Stomach (tissue), 9 donors: Measurements from ENCODE around the gene AADAT. TPM values are rescaled to one million over a fixed set of nuclear protein-coding genes. Genes with fewer than 3 reads are reported as not detected.
"Not testable (repeated sequence)": the region's sequence is repeated elsewhere in the genome, so short reads cannot be mapped to it uniquely, and the experiment has no call there.

Experiments
- DNase-seq, 2 donors: peaks; one replicate each; pipeline versions ENCODE4 v3.0.0 to v3.0.0-alpha.2; 2013 to 2019
- H3K27ac ChIP-seq, 5 donors: fragments of 200-600 bp in 4 of 5; sonication (generic) in 4 of 5; one replicate each; pipeline ENCODE4 v1.5.1; 2013 to 2019; ENCODE audit warnings: mild to moderate bottlenecking in 1 of 5, moderate library complexity in 1 of 5
- H3K27me3 ChIP-seq, 3 donors: fragments of 200-600 bp; sonication (generic); one replicate each; pipeline ENCODE4 v1.5.1; 2017 to 2019; ENCODE audit warnings: mixed run types in 1 of 3
- H3K36me3 ChIP-seq, 4 donors: fragments of 200-600 bp; sonication (generic); 1 replicate in 3 of 4; 2 replicates in 1 of 4; pipeline ENCODE4 v1.5.1; 2016 to 2019
- H3K4me1 ChIP-seq, 4 donors: fragments of 200-600 bp; sonication (generic); one replicate each; pipeline ENCODE4 v1.5.1; 2016 to 2019
- H3K4me3 ChIP-seq, 4 donors: fragments of 200-600 bp; sonication (generic) in 3 of 4; one replicate each; pipeline ENCODE4 v1.5.1; 2016 to 2019; ENCODE audit warnings: mild to moderate bottlenecking in 1 of 4
- H3K9me3 ChIP-seq, 4 donors: fragments of 200-600 bp; sonication (generic); one replicate each; pipeline ENCODE4 v1.5.1; 2016 to 2019
- CTCF ChIP-seq, 7 experiments: fragments of 450-650 bp in 4 of 7; fragments of 200-600 bp in 3 of 7; sonication (generic) in 3 of 7; IDR thresholded peaks; one replicate each; pipeline ENCODE4 v1.5.1; 2016 to 2019; ENCODE audit warnings: antibody characterized with exemption in 7 of 7, control low read depth in 2 of 7, mild to moderate bottlenecking in 1 of 7
- EP300 ChIP-seq: sonication (generic); formaldehyde crosslinking; IDR thresholded peaks from one replicate; pipeline ENCODE4 v1.6.1; 2017; ENCODE audit warnings: antibody characterized with exemption
- POLR2A ChIP-seq, 4 donors: fragments of 450-650 bp; IDR thresholded peaks; one replicate each; pipeline ENCODE4 v1.6.1; 2016; ENCODE audit warnings: antibody characterized with exemption in 4 of 4, control low read depth in 2 of 4, mild to moderate bottlenecking in 1 of 4, moderate library complexity in 1 of 4
- POLR2AphosphoS5 ChIP-seq, 3 donors: sonication (generic); formaldehyde crosslinking; IDR thresholded peaks; one replicate each; pipeline ENCODE4 v1.6.1; 2016; ENCODE audit warnings: antibody characterized with exemption in 3 of 3
- WGBS, 5 donors: extraction: QIAGEN DNeasy Blood & Tissue Kit in 3 of 5; methylation state at CpG; one replicate each; pipeline versions ENCODE4 v1.1.5 to v1.1.7; 2013 to 2018; 5-methylcytosine and 5-hydroxymethylcytosine counted together
- intact Hi-C: fragments of 100-400 bp; cut with DNase I; formaldehyde crosslinking; loops from one replicate; pipeline ENCODE4 v1.15.1; 2023; ENCODE audit warnings: low total_unique reads
- polyA plus RNA-seq, 3 donors: library from polyadenylated mRNA; stranded (reverse); fragments of 200-250 nt; gene quantifications; one replicate each; pipeline ENCODE4 v1.2.3, GENCODE V29; 2013
- total RNA-seq, 5 donors: library from RNA; depleted of rRNA; stranded (reverse); fragments of >200 nt; gene quantifications; one replicate each; pipeline versions ENCODE4 v1.1.0 to v1.2.3, GENCODE V29; 2014 to 2016
- donor health status: healthy with polysubstance abuse.
- donor health status: Bipolar disorder and iron deficiency.
- donor health status: healthy.

The AADAT gene
- total and polyA plus RNA-seq, 8 donors = 0.92 to 11.0 (median 3.1) TPM

- TF ChIP-seq EP300 (no peak), CTCF (IDR thresholded peaks at IDR 0.05) (no peak), POLR2AphosphoS5 (IDR thresholded peaks at IDR 0.05) (no peak), POLR2A (IDR thresholded peaks at IDR 0.05) (no peak)
- Histone ChIP-seq H3K27ac (no peak overlapping the region), H3K9me3 (no peaks in the 10 kb centered on the region), H3K4me1 (no peaks in the 10 kb centered on the region), H3K27me3 (no peaks in the 10 kb centered on the region), H3K4me3 (no peak overlapping the region), H3K36me3 (no peaks in the 10 kb centered on the region)
- WGBS, 5 donors = 82 to 89% (median 86%) methylated on average over 4 of the region's 4 CpGs
- intact Hi-C loops = no loop called here
- no peak for DNase-seq
These were observed 24.9 kb upstream of the AADAT start for GRCh38 chr4:170114636-170115035.

GRCh38 chr4:170114183-170114582, 24.4 kb upstream of the AADAT start:
- H3K27me3 ChIP-seq, H3K4me3 ChIP-seq, intact Hi-C loops, H3K4me1 ChIP-seq, DNase-seq, H3K36me3 ChIP-seq, H3K9me3 ChIP-seq, H3K27ac ChIP-seq: not testable (repeated sequence)
- 28 to 52% (median 47%) methylated on average over 1 of the region's 1 CpG for WGBS, 5 donors

GRCh38 chr4:170111546-170111945, 21.8 kb upstream of the AADAT start:
- Histone ChIP-seq H3K4me1 (no peaks in the 10 kb centered on the region), H3K27me3 (no peaks in the 10 kb centered on the region), H3K27ac (no peak overlapping the region), H3K9me3 (no peaks in the 10 kb centered on the region), H3K4me3 (no peak overlapping the region), H3K36me3 (no peaks in the 10 kb centered on the region)
- no peak for TF ChIP-seq POLR2A (IDR thresholded peaks at IDR 0.05)
- TF ChIP-seq CTCF (IDR thresholded peaks at IDR 0.05) = no peak
- TF ChIP-seq POLR2AphosphoS5 (IDR thresholded peaks at IDR 0.05) = no peak
- TF ChIP-seq EP300 = no peak
- intact Hi-C loops = no loop called here
- no peak for DNase-seq
- 88 to 97% (median 96%) methylated on average over 3 of the region's 3 CpGs for WGBS, 5 donors

- no peak overlapping the region for H3K4me3 ChIP-seq
- no peaks in the 10 kb centered on the region for H3K36me3 ChIP-seq
- no peaks in the 10 kb centered on the region for H3K27me3 ChIP-seq
- 62 to 87% (median 83%) methylated on average over 2 of the region's 2 CpGs for WGBS, 5 donors
- H3K27ac ChIP-seq = no peak overlapping the region
- no peaks in the 10 kb centered on the region for H3K4me1 ChIP-seq
- DNase-seq = no peak
- TF ChIP-seq CTCF (IDR thresholded peaks at IDR 0.05) = no peak
- TF ChIP-seq EP300 = no peak
- no peak for TF ChIP-seq POLR2A (IDR thresholded peaks at IDR 0.05)
- TF ChIP-seq POLR2AphosphoS5 (IDR thresholded peaks at IDR 0.05) = no peak
- intact Hi-C loops = no loop called here
- H3K9me3 ChIP-seq = no peaks in the 10 kb centered on the region
These were observed 21.3 kb upstream of the AADAT start for GRCh38 chr4:170111085-170111484.

GRCh38 chr4:170110285-170110672, 20.5 kb upstream of the AADAT start:
- TF ChIP-seq POLR2AphosphoS5 (IDR thresholded peaks at IDR 0.05) (no peak), CTCF (IDR thresholded peaks at IDR 0.05) (no peak), POLR2A (IDR thresholded peaks at IDR 0.05) (no peak), EP300 (no peak)

More at GRCh38 chr4:170110285-170110672, 20.5 kb upstream of the AADAT start:
- no peaks in the 10 kb centered on the region for H3K4me1 ChIP-seq
- H3K27ac ChIP-seq = no peak overlapping the region
- no peak for DNase-seq
- H3K9me3 ChIP-seq = no peaks in the 10 kb centered on the region
- H3K4me3 ChIP-seq = no peak overlapping the region
- H3K27me3 ChIP-seq = no peaks in the 10 kb centered on the region
- WGBS, 5 donors = 41 to 48% (median 42%) methylated on average over 5 of the region's 5 CpGs
- intact Hi-C loops = no loop called here
- no peaks in the 10 kb centered on the region for H3K36me3 ChIP-seq
